Neural cell (in vitro differentiated cells): ENCODE data around the gene GSTM2. TPM values are rescaled to one million over a fixed set of nuclear protein-coding genes. Genes with fewer than 3 reads are reported as not detected.
"Not testable (repeated sequence)": the region's sequence is repeated elsewhere in the genome, so short reads cannot be mapped to it uniquely, and the experiment has no call there.

ENCODE experiments used
- H2AFZ ChIP-seq: fragments of 200-600, 300-800 bp; sonication (generic), shearing (Covaris generic); 2 replicates; pipeline ENCODE4 v1.6.0; 2014; ENCODE audit warnings: low read depth, mild to moderate bottlenecking, antibody characterized with exemption, low read length, moderate library complexity
- H3F3A ChIP-seq: fragments of 200-600 bp; shearing (Covaris generic); 2 replicates; pipeline ENCODE4 v1.6.1; 2016; ENCODE audit warnings: mild to moderate bottlenecking, moderate library complexity, mixed read lengths, antibody characterized with exemption, low read length; ENCODE audit not compliant: insufficient read depth, poor library complexity, severe bottlenecking
- H3K27ac ChIP-seq: fragments of 200-600, 300-800 bp; sonication (generic), shearing (Covaris generic); 2 replicates; pipeline ENCODE4 v1.5.1; 2014; ENCODE audit warnings: mild to moderate bottlenecking, low read length, moderate library complexity
- H3K27me3 ChIP-seq: fragments of 300-800, 200-600 bp; sonication (generic), shearing (Covaris generic); 2 replicates; pipeline ENCODE4 v1.6.0; 2014; ENCODE audit warnings: mild to moderate bottlenecking, low read depth, low read length, moderate library complexity; ENCODE audit not compliant: insufficient read depth
- H3K36me3 ChIP-seq: fragments of 300-800, 200-600 bp; sonication (generic), shearing (Covaris generic); 2 replicates; pipeline ENCODE4 v1.5.1; 2014; ENCODE audit warnings: mild to moderate bottlenecking, antibody characterized with exemption, low read length, moderate library complexity; ENCODE audit not compliant: insufficient read depth
- H3K4me2 ChIP-seq: fragments of 300-800, 200-600 bp; sonication (generic), shearing (Covaris generic); 2 replicates; pipeline ENCODE4 v1.6.0; 2014; ENCODE audit warnings: mild to moderate bottlenecking, low read length
- H3K4me3 ChIP-seq: fragments of 300-800, 200-600 bp; sonication (generic), shearing (Covaris generic); 2 replicates; pipeline ENCODE4 v1.5.1; 2014; ENCODE audit warnings: mild to moderate bottlenecking, low read length, moderate library complexity
- H3K79me2 ChIP-seq: fragments of 200-600 bp; shearing (Covaris generic); replicated peaks from 2 replicates; pipeline ENCODE4 v1.6.0; 2014; ENCODE audit warnings: mild to moderate bottlenecking, low read length, moderate library complexity; ENCODE audit not compliant: insufficient read depth
- H3K9ac ChIP-seq: fragments of 300-800, 200-600 bp; sonication (generic), shearing (Covaris generic); 2 replicates; pipeline ENCODE4 v1.6.1; 2016; ENCODE audit warnings: mild to moderate bottlenecking, low read length, mixed read lengths
- H3K9me2 ChIP-seq: fragments of 200-600 bp; shearing (Covaris generic); 2 replicates; pipeline ENCODE4 v1.6.1; 2016; ENCODE audit warnings: mild to moderate bottlenecking, low read length, mixed read lengths; ENCODE audit not compliant: insufficient read depth
- H3K9me3 ChIP-seq: fragments of 200-600, 300-800 bp; sonication (generic), shearing (Covaris generic); 2 replicates; pipeline ENCODE4 v1.6.1; 2016; ENCODE audit warnings: mild to moderate bottlenecking, mixed run types, low read length, moderate library complexity, mixed read lengths
- H4K20me1 ChIP-seq: fragments of 200-600 bp; shearing (Covaris generic); 2 replicates; pipeline ENCODE4 v1.6.1; 2016; ENCODE audit warnings: mild to moderate bottlenecking, mixed run types; ENCODE audit not compliant: insufficient read depth
- CTCF ChIP-seq: fragments of 450-650 bp; IDR thresholded peaks from 2 replicates; pipeline ENCODE4 v1.5.1; 2014; ENCODE audit warnings: antibody characterized with exemption, mild to moderate bottlenecking, moderate library complexity; ENCODE audit not compliant: poor library complexity, severe bottlenecking
- EP300 ChIP-seq: fragments of 450-650 bp; conservative IDR thresholded peaks from 2 replicates; pipeline ENCODE4 v1.6.1; 2014; ENCODE audit warnings: antibody characterized with exemption, mild to moderate bottlenecking, moderate library complexity; ENCODE audit not compliant: poor library complexity, severe bottlenecking
- EZH2 ChIP-seq: fragments of 200-600, 300-800 bp; shearing (Covaris generic), sonication (generic); IDR thresholded peaks from 2 replicates; pipeline ENCODE4 v1.6.1; 2014; ENCODE audit warnings: antibody characterized with exemption, low read length, borderline replicate concordance, mild to moderate bottlenecking; ENCODE audit not compliant: insufficient read depth, poor library complexity, severe bottlenecking
- MXI1 ChIP-seq: fragments of 450-650 bp; conservative IDR thresholded peaks from 2 replicates; pipeline ENCODE4 v1.6.1; 2014; ENCODE audit warnings: antibody characterized with exemption, mild to moderate bottlenecking; ENCODE audit not compliant: poor library complexity, severe bottlenecking
- POLR2AphosphoS5 ChIP-seq: IDR thresholded peaks from 2 replicates; pipeline ENCODE4 v1.6.1; 2012
- RAD21 ChIP-seq: fragments of 450-650 bp; conservative IDR thresholded peaks from 2 replicates; pipeline ENCODE4 v1.6.1; 2014; ENCODE audit warnings: antibody characterized with exemption, mild to moderate bottlenecking, moderate library complexity
- SMC3 ChIP-seq: fragments of 450-650 bp; conservative IDR thresholded peaks from 2 replicates; pipeline ENCODE4 v1.6.1; 2014; ENCODE audit warnings: antibody characterized with exemption, mild to moderate bottlenecking, moderate library complexity; ENCODE audit not compliant: poor library complexity
- TAF1 ChIP-seq: IDR thresholded peaks from 2 replicates; pipeline ENCODE4 v1.6.1; 2012; ENCODE audit warnings: low read depth
- polyA plus RNA-seq: library from polyadenylated mRNA; depleted of rRNA; stranded (reverse); fragments of >200 nt; gene quantifications from 2 replicates; pipeline ENCODE4 v1.2.3, GENCODE V29; 2014
- TF ChIP-seq, protein P1 (sequence below): IDR thresholded peaks from 2 replicates; pipeline ENCODE4 v1.6.1; 2012; ENCODE audit warnings: borderline replicate concordance

Gene GSTM2
- polyA plus RNA-seq, 1 donor from 2014 or later = 6.8 TPM

DNA sequence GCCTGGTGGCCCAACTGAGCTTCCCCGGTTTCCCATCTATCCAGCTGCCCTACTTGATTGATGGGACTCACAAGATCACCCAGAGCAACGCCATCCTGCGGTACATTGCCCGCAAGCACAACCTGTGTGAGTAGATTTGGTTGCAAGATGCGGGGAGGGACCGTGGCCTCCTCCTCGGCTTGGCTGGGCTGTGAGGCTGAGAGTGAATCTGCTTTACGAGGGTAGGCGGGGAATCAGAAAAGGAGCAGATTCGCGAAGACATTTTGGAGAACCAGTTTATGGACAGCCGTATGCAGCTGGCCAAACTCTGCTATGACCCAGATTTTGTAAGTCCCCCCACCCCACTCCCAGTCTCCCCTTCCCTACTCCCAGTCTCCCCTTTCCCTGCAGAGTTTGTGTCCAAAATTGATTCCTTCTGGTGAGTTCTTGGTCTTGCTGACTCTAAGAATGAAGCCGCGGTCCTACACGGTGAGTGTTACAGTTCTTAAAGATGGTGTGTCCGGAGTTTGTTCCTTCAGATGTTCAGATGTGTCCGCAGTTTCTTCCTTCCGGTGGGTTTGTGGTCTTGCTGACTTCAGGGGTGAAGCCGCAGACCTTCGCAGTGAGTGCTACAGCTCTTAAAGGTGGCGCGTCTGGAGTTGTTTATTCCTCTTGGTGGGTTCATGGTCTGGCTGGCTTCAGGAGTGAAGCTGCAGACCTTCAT lies 1.5 kb downstream of the GSTM2 start:
- TF ChIP-seq SMC3 = no peak
- TF ChIP-seq EP300 = no peak
- TF ChIP-seq, protein P1, sequence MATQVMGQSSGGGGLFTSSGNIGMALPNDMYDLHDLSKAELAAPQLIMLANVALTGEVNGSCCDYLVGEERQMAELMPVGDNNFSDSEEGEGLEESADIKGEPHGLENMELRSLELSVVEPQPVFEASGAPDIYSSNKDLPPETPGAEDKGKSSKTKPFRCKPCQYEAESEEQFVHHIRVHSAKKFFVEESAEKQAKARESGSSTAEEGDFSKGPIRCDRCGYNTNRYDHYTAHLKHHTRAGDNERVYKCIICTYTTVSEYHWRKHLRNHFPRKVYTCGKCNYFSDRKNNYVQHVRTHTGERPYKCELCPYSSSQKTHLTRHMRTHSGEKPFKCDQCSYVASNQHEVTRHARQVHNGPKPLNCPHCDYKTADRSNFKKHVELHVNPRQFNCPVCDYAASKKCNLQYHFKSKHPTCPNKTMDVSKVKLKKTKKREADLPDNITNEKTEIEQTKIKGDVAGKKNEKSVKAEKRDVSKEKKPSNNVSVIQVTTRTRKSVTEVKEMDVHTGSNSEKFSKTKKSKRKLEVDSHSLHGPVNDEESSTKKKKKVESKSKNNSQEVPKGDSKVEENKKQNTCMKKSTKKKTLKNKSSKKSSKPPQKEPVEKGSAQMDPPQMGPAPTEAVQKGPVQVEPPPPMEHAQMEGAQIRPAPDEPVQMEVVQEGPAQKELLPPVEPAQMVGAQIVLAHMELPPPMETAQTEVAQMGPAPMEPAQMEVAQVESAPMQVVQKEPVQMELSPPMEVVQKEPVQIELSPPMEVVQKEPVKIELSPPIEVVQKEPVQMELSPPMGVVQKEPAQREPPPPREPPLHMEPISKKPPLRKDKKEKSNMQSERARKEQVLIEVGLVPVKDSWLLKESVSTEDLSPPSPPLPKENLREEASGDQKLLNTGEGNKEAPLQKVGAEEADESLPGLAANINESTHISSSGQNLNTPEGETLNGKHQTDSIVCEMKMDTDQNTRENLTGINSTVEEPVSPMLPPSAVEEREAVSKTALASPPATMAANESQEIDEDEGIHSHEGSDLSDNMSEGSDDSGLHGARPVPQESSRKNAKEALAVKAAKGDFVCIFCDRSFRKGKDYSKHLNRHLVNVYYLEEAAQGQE = no peak
- no peak for TF ChIP-seq POLR2AphosphoS5
- TF ChIP-seq MXI1 = no peak
- TF ChIP-seq TAF1 = no peak
- no peak for TF ChIP-seq RAD21
- TF ChIP-seq CTCF = no peak
- no peak for TF ChIP-seq EZH2
- Histone ChIP-seq H3F3A (no peaks in the 10 kb centered on the region), H3K4me3 (no peak overlapping the region), H3K9ac (no peak overlapping the region), H2AFZ (no peak overlapping the region), H3K27ac (no peak overlapping the region), H3K79me2 (no peaks in the 10 kb centered on the region), H3K4me2 (no peak overlapping the region), H3K27me3 (no peaks in the 10 kb centered on the region), H3K36me3 (no peaks in the 10 kb centered on the region), H3K9me3 (no peaks in the 10 kb centered on the region), H4K20me1 (no peaks in the 10 kb centered on the region), H3K9me2 (no peaks in the 10 kb centered on the region)

DNA sequence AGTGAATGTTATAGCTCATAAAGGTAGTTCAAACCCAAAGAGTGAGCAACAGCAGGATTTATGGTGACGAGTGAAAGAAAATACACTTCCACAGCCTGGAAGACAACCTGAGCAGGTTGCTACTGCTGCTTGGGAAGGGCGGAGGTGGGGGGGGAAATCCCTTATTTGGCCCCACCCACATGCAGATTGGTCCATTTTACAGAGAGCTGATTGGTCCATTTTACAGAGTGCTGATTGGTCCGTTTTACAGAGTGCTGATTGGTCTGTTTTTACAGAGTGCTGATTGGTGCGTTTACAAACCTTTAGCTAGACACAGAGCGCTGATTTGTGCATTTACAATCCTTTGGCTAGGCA lies 2.1 kb downstream of the GSTM2 start:
- not testable (repeated sequence) for H2AFZ ChIP-seq, H3K9ac ChIP-seq, H3F3A ChIP-seq, H3K36me3 ChIP-seq, H3K27ac ChIP-seq, H4K20me1 ChIP-seq, H3K27me3 ChIP-seq, H3K4me2 ChIP-seq, H3K79me2 ChIP-seq, H3K4me3 ChIP-seq, H3K9me3 ChIP-seq, H3K9me2 ChIP-seq

DNA sequence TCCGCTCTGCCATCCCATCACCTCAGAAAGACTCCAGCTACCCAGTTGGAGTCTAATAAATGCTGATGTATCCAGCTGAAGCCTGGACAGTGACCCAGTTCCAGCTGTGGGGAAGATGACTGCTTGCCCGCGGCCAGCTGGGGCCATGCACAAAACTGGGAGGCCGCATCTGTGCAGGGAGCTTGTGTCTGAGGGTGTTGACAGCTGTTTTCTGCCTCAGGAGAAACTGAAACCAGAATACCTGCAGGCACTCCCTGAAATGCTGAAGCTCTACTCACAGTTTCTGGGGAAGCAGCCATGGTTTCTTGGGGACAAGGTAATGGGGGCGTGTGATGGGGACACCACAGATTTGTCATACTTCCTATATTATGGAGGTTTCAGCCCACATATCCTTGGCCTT lies 3.2 kb downstream of the GSTM2 start:
- Histone ChIP-seq H3K9ac (no peak overlapping the region), H3K79me2 (no peaks in the 10 kb centered on the region), H3F3A (no peaks in the 10 kb centered on the region), H3K4me3 (no peak overlapping the region), H3K4me2 (no peak overlapping the region), H3K27me3 (no peaks in the 10 kb centered on the region), H4K20me1 (no peaks in the 10 kb centered on the region), H2AFZ (no peak overlapping the region), H3K9me3 (no peaks in the 10 kb centered on the region), H3K27ac (no peak overlapping the region), H3K9me2 (no peaks in the 10 kb centered on the region), H3K36me3 (no peaks in the 10 kb centered on the region)
- TF ChIP-seq TAF1 = no peak

DNA sequence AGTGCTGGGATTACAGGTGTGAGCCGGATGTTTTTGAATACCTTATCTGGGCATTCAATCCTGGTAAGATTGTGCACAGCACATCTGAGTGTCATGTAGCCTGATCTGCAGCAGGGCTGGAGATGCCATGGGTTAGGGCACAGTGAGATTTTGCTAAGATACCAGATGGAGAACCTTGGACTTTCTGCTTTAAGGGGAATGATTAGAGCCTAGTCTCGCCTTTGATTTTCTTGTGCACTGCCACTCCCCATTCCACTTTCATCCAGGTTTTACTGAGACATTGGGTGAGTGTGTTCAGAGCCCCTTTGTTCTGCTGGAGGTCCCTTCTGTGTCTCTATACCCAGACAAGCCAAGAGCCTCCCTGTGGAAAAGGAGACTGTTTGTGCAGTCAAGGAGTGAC lies 6.0 kb downstream of the GSTM2 start:
- not testable (repeated sequence) for H3K9ac ChIP-seq, H3K9me2 ChIP-seq, H3K27ac ChIP-seq, H4K20me1 ChIP-seq, H3K79me2 ChIP-seq, H3K27me3 ChIP-seq, H3K4me2 ChIP-seq, H2AFZ ChIP-seq, H3K4me3 ChIP-seq, H3K9me3 ChIP-seq, H3K36me3 ChIP-seq, H3F3A ChIP-seq

DNA sequence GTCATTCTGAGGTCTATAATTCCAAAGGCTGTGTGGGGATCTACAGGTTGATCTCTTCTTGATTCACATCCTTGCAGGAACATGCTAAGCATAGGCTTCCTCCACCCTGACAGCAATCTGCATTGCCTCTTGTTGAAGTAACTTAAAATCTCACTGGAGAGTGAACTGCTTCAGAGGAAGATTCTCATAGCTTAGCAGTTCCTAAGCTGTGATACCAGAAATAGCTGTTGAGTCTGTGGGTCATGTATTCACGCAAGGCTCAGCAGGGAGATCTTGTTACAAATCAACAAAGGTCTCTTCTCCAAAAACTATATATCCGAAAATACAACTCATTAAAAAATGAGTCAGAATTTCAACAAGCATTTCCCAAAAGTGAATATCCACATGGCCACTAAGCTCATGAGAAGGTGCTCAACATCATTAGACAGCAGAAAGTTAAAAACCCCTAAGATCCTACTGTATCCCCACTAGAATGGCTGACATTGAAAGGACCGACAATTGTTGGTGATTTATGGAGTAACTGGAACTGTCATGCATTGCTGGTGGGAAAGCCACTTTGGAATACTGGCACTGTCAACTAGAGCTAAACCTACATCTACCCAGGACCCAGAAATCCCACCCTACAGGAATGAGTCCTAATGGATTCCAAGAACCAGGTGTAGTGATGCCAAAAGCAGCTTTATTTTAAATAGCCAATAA lies 9.0 kb downstream of the GSTM2 start:
- H3K9ac ChIP-seq, H2AFZ ChIP-seq, H3K27ac ChIP-seq, H3K4me3 ChIP-seq, H3K36me3 ChIP-seq, H3F3A ChIP-seq, H3K9me3 ChIP-seq, H4K20me1 ChIP-seq, H3K79me2 ChIP-seq, H3K27me3 ChIP-seq, H3K9me2 ChIP-seq, H3K4me2 ChIP-seq: not testable (repeated sequence)
